ENCODE measurements around the gene EFCAB13.

The EFCAB13 gene

GRCh38 chr17:47279062-47279801, 44.5 kb upstream of the EFCAB13 start:
- H3K27me3 ChIP-seq: no peaks in the 10 kb centered on the region
- TF ChIP-seq Cebpa-rat (IDR thresholded peaks at IDR 0.05): peak; percentile 70
- no peaks in the 10 kb centered on the region for H4K20me1 ChIP-seq
- H3K4me1 ChIP-seq: peaks cover 97% of the 10 kb centered on the region
- peak overlapping the region; percentile 22; the same call in 1 of the 2 replicates for H3K4me3 ChIP-seq
- H3K9me3 ChIP-seq: no peaks in the 10 kb centered on the region
- H3K4me2 ChIP-seq: peak overlapping the region; percentile 83
- peak overlapping the region; percentile 42; the same call in 1 of the 2 replicates for H3K9ac ChIP-seq
- no peaks in the 10 kb centered on the region for H3K36me3 ChIP-seq
- H3K27ac ChIP-seq: peak overlapping the region; percentile 68

- Histone ChIP-seq H3K9ac (peak overlapping the region; percentile 42; the same call in 1 of the 2 replicates), H3K4me1 (peaks cover 97% of the 10 kb centered on the region), H3K27me3 (no peaks in the 10 kb centered on the region), H3K36me3 (no peaks in the 10 kb centered on the region), H4K20me1 (no peaks in the 10 kb centered on the region), H3K4me2 (peak overlapping the region; percentile 83), H3K9me3 (no peaks in the 10 kb centered on the region), H3K4me3 (peak overlapping the region; percentile 8; the same call in 1 of the 2 replicates), H3K27ac (peak overlapping the region; percentile 68)
- no peak for TF ChIP-seq Cebpa-rat (IDR thresholded peaks at IDR 0.05)
Measured at GRCh38 chr17:47280072-47280811, 43.5 kb upstream of the EFCAB13 start.

- Histone ChIP-seq H3K27me3 (no peaks in the 10 kb centered on the region), H3K4me2 (peak overlapping the region; percentile 83), H3K9ac (no peak overlapping the region), H3K36me3 (no peaks in the 10 kb centered on the region), H3K27ac (no peak overlapping the region), H3K4me1 (peaks cover 97% of the 10 kb centered on the region), H4K20me1 (no peaks in the 10 kb centered on the region), H3K9me3 (no peaks in the 10 kb centered on the region), H3K4me3 (no peak overlapping the region)
- TF ChIP-seq Cebpa-rat (IDR thresholded peaks at IDR 0.05): no peak
Measured at GRCh38 chr17:47281216-47281615, 42.5 kb upstream of the EFCAB13 start.

- Histone ChIP-seq H3K9ac (no peak overlapping the region), H3K4me2 (peak overlapping the region; percentile 88), H4K20me1 (no peaks in the 10 kb centered on the region), H3K4me1 (peaks cover 97% of the 10 kb centered on the region), H3K4me3 (no peak overlapping the region), H3K27me3 (no peaks in the 10 kb centered on the region), H3K27ac (no peak overlapping the region), H3K36me3 (no peaks in the 10 kb centered on the region), H3K9me3 (no peaks in the 10 kb centered on the region)
- TF ChIP-seq Cebpa-rat (IDR thresholded peaks at IDR 0.05): no peak
Measured at GRCh38 chr17:47285003-47285402, 38.8 kb upstream of the EFCAB13 start.

GRCh38 chr17:47286198-47286914, 37.4 kb upstream of the EFCAB13 start:
- peak overlapping the region; percentile 50; the same call in 1 of the 2 replicates for H3K9ac ChIP-seq
- no peak for TF ChIP-seq Cebpa-rat (IDR thresholded peaks at IDR 0.05)
- H3K36me3 ChIP-seq: no peaks in the 10 kb centered on the region
- no peak overlapping the region; the same call in 1 of the 2 replicates for H3K4me3 ChIP-seq
- H3K27me3 ChIP-seq: no peaks in the 10 kb centered on the region
- peak overlapping the region; percentile 88 for H3K4me2 ChIP-seq
- H4K20me1 ChIP-seq: no peaks in the 10 kb centered on the region
- peaks cover 9% of the 10 kb centered on the region; the same call in 1 of the 2 replicates for H3K9me3 ChIP-seq
- H3K4me1 ChIP-seq: peaks cover 97% of the 10 kb centered on the region
- H3K27ac ChIP-seq: peak overlapping the region; percentile 74

- H4K20me1 ChIP-seq: no peaks in the 10 kb centered on the region
- H3K9me3 ChIP-seq: peaks cover 9% of the 10 kb centered on the region; the same call in 1 of the 2 replicates
- H3K27me3 ChIP-seq: no peaks in the 10 kb centered on the region
- peak overlapping the region; percentile 31; the same call in 1 of the 2 replicates for H3K4me3 ChIP-seq
- no peak for TF ChIP-seq Cebpa-rat (IDR thresholded peaks at IDR 0.05)
- H3K36me3 ChIP-seq: no peaks in the 10 kb centered on the region
- H3K9ac ChIP-seq: peak overlapping the region; percentile 50; the same call in 1 of the 2 replicates
- H3K27ac ChIP-seq: peak overlapping the region; percentile 74
- peaks cover 91% of the 10 kb centered on the region for H3K4me1 ChIP-seq
- peak overlapping the region; percentile 88 for H3K4me2 ChIP-seq
Measured at GRCh38 chr17:47287068-47287467, 36.7 kb upstream of the EFCAB13 start.

- peaks cover 9% of the 10 kb centered on the region; the same call in 1 of the 2 replicates for H3K9me3 ChIP-seq
- H3K27ac ChIP-seq: peak overlapping the region; percentile 74
- peak overlapping the region; percentile 88 for H3K4me2 ChIP-seq
- H3K27me3 ChIP-seq: no peaks in the 10 kb centered on the region
- no peak for TF ChIP-seq Cebpa-rat (IDR thresholded peaks at IDR 0.05)
- H3K4me3 ChIP-seq: peak overlapping the region; percentile 31; the same call in 1 of the 2 replicates
- no peaks in the 10 kb centered on the region for H4K20me1 ChIP-seq
- no peaks in the 10 kb centered on the region for H3K36me3 ChIP-seq
- H3K4me1 ChIP-seq: peaks cover 86% of the 10 kb centered on the region
- H3K9ac ChIP-seq: peak overlapping the region; percentile 40
Measured at GRCh38 chr17:47287639-47288038, 36.1 kb upstream of the EFCAB13 start.

GRCh38 chr17:47288531-47289116, 35.1 kb upstream of the EFCAB13 start:
- H3K27me3 ChIP-seq: no peaks in the 10 kb centered on the region
- H3K4me1 ChIP-seq: peaks cover 88% of the 10 kb centered on the region
- peaks cover 9% of the 10 kb centered on the region; the same call in 1 of the 2 replicates for H3K9me3 ChIP-seq
- peak overlapping the region; percentile 88 for H3K4me2 ChIP-seq
- TF ChIP-seq Cebpa-rat (IDR thresholded peaks at IDR 0.05): no peak
- H3K4me3 ChIP-seq: no peak overlapping the region
- no peak overlapping the region for H3K9ac ChIP-seq
- H3K36me3 ChIP-seq: no peaks in the 10 kb centered on the region
- H4K20me1 ChIP-seq: no peaks in the 10 kb centered on the region
- peak overlapping the region; percentile 74 for H3K27ac ChIP-seq

- H3K4me2 ChIP-seq: peak overlapping the region; percentile 88
- TF ChIP-seq Cebpa-rat (IDR thresholded peaks at IDR 0.05): no peak
- peaks cover 88% of the 10 kb centered on the region for H3K4me1 ChIP-seq
- no peak overlapping the region for H3K4me3 ChIP-seq
- no peaks in the 10 kb centered on the region for H3K36me3 ChIP-seq
- no peaks in the 10 kb centered on the region for H3K27me3 ChIP-seq
- H3K9ac ChIP-seq: no peak overlapping the region
- no peak overlapping the region for H3K27ac ChIP-seq
- H4K20me1 ChIP-seq: no peaks in the 10 kb centered on the region
- H3K9me3 ChIP-seq: peaks cover 9% of the 10 kb centered on the region; the same call in 1 of the 2 replicates
Measured at GRCh38 chr17:47289302-47289701, 34.5 kb upstream of the EFCAB13 start.

Data from BLaER1 (cell line).